ENCODE results near the gene TTF2. TPM values are rescaled to one million over a fixed set of nuclear protein-coding genes. Genes with fewer than 3 reads are reported as not detected.

The TTF2 gene
- total and polyA plus RNA-seq, 9 of the 15 experiments (the other 6 are each of a cell fraction or from before 2014, with no cell fraction given): 9.4 to 71.1 (median 42.1) TPM

DNA sequence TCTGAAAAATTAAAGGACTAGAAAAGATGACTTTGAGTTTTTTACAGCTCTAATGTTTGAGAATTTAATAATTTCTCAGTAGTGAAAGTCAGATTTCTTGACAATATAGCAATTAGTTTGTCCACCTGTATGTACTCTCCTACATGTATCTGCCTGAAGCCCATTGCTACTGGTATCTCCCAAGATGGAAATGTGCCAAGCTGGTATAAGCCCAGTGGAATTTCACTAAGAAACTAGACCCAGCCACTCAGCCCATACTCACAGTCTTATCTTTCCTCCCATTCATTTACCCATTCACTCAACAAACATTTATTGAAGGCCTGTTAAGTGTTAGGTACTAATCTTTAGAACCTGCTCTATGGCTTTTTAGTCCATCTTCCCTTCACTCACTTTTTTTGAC is 83.0 kb downstream of the TTF2 start:
- Histone ChIP-seq H3K27me3 (ENCODE audit: control insufficient read depth in 2 of 2, insufficient read depth in 2 of 2, low read length in 2 of 2) (peaks cover 14 to 21% of the 10 kb centered on the region in 2 experiments; a peak in 3 of 5 replicates), H3K79me2 (ENCODE audit: control insufficient read depth, insufficient read depth, low read length) (no peaks in the 10 kb centered on the region), H3K9me3 (replicated peaks; ENCODE audit: control insufficient read depth, insufficient read depth, low read depth, low read length) (no peaks in the 10 kb centered on the region), H4K20me1 (replicated peaks; ENCODE audit: control insufficient read depth, insufficient read depth, low read length) (no peaks in the 10 kb centered on the region), H3K36me3 (ENCODE audit: control insufficient read depth, insufficient read depth, low read length) (no peaks in the 10 kb centered on the region), H3K27ac (ENCODE audit: extremely low read depth, low read depth, low read length) (no peak overlapping the region), H3K9ac (ENCODE audit: insufficient read depth in 1 of 2, low read depth in 2 of 2, low read length in 2 of 2) (no peak overlapping the region), H2AFZ (ENCODE audit: low read depth, low read length) (no peak overlapping the region), H3K4me2 (ENCODE audit: insufficient read depth, low read length) (no peak overlapping the region), H3K9me1 (ENCODE audit: control insufficient read depth, insufficient read depth, low read length) (no peaks in the 10 kb centered on the region), H3K4me3 (no peak overlapping the region), H3K4me1 (replicated peaks in 1 of 2; ENCODE audit: control insufficient read depth in 2 of 2, insufficient read depth in 2 of 2, low read length in 2 of 2) (no peaks in the 10 kb centered on the region)
- in situ Hi-C loops (cut with MboI): no loop called here
- ChIA-PET CTCF (ENCODE audit: low intra/inter-chr PET ratio) (no interaction called here), POLR2A (no interaction called here)
- FAIRE-seq (no peak), ATAC-seq (no peak), DNase-seq (ENCODE audit: extremely low read depth in 1 of 4, low spot score in 3 of 4) (no peak)
- no TSS peak for BruUV-seq (replicated peaks)
- intact Hi-C loops (cut with micrococcal nuclease): no loop called here
- TF ChIP-seq ZNF197 (CRISPR knock-in tag; IDR thresholded peaks at IDR 0.05; ENCODE audit: low read depth) (no peak), BDP1 (IDR thresholded peaks at IDR 0.05; ENCODE audit: insufficient read depth, insufficient read length) (no peak), L3MBTL2 (IDR thresholded peaks at IDR 0.05) (no peak), NR2F6 (CRISPR knock-in tag; IDR thresholded peaks at IDR 0.05) (no peak), FOSL1 (tag; conservative IDR thresholded peaks at IDR 0.05) (no peak), ZNF175 (CRISPR knock-in tag; IDR thresholded peaks at IDR 0.05; ENCODE audit: low read depth) (no peak), SIRT6 (IDR thresholded peaks at IDR 0.05; ENCODE audit: low read depth, low read length) (no peak), NBN (IDR thresholded peaks at IDR 0.05; ENCODE audit: low read depth) (no peak), KLF1 (tag; IDR thresholded peaks at IDR 0.05) (no peak), ZNF589 (CRISPR knock-in tag; IDR thresholded peaks at IDR 0.05; ENCODE audit: low read depth) (no peak), EHMT2 (IDR thresholded peaks at IDR 0.05) (no peak), THRAP3 (IDR thresholded peaks at IDR 0.05; ENCODE audit: borderline replicate concordance) (no peak)
- TF ChIP-seq, protein P1, sequence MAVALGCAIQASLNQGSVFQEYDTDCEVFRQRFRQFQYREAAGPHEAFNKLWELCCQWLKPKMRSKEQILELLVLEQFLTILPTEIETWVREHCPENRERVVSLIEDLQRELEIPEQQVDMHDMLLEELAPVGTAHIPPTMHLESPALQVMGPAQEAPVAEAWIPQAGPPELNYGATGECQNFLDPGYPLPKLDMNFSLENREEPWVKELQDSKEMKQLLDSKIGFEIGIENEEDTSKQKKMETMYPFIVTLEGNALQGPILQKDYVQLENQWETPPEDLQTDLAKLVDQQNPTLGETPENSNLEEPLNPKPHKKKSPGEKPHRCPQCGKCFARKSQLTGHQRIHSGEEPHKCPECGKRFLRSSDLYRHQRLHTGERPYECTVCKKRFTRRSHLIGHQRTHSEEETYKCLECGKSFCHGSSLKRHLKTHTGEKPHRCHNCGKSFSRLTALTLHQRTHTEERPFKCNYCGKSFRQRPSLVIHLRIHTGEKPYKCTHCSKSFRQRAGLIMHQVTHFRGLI (CRISPR knock-in tag; IDR thresholded peaks at IDR 0.05): no peak
- TF ChIP-seq, protein P2, sequence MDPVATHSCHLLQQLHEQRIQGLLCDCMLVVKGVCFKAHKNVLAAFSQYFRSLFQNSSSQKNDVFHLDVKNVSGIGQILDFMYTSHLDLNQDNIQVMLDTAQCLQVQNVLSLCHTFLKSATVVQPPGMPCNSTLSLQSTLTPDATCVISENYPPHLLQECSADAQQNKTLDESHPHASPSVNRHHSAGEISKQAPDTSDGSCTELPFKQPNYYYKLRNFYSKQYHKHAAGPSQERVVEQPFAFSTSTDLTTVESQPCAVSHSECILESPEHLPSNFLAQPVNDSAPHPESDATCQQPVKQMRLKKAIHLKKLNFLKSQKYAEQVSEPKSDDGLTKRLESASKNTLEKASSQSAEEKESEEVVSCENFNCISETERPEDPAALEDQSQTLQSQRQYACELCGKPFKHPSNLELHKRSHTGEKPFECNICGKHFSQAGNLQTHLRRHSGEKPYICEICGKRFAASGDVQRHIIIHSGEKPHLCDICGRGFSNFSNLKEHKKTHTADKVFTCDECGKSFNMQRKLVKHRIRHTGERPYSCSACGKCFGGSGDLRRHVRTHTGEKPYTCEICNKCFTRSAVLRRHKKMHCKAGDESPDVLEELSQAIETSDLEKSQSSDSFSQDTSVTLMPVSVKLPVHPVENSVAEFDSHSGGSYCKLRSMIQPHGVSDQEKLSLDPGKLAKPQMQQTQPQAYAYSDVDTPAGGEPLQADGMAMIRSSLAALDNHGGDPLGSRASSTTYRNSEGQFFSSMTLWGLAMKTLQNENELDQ (CRISPR knock-in tag; IDR thresholded peaks at IDR 0.05; ENCODE audit: borderline replicate concordance): no peak
- TF ChIP-seq, protein P3, sequence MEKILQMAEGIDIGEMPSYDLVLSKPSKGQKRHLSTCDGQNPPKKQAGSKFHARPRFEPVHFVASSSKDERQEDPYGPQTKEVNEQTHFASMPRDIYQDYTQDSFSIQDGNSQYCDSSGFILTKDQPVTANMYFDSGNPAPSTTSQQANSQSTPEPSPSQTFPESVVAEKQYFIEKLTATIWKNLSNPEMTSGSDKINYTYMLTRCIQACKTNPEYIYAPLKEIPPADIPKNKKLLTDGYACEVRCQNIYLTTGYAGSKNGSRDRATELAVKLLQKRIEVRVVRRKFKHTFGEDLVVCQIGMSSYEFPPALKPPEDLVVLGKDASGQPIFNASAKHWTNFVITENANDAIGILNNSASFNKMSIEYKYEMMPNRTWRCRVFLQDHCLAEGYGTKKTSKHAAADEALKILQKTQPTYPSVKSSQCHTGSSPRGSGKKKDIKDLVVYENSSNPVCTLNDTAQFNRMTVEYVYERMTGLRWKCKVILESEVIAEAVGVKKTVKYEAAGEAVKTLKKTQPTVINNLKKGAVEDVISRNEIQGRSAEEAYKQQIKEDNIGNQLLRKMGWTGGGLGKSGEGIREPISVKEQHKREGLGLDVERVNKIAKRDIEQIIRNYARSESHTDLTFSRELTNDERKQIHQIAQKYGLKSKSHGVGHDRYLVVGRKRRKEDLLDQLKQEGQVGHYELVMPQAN (IDR thresholded peaks at IDR 0.05; ENCODE audit: borderline replicate concordance): no peak
- TF ChIP-seq, protein P4, sequence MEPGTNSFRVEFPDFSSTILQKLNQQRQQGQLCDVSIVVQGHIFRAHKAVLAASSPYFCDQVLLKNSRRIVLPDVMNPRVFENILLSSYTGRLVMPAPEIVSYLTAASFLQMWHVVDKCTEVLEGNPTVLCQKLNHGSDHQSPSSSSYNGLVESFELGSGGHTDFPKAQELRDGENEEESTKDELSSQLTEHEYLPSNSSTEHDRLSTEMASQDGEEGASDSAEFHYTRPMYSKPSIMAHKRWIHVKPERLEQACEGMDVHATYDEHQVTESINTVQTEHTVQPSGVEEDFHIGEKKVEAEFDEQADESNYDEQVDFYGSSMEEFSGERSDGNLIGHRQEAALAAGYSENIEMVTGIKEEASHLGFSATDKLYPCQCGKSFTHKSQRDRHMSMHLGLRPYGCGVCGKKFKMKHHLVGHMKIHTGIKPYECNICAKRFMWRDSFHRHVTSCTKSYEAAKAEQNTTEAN (CRISPR knock-in tag; IDR thresholded peaks at IDR 0.05): no peak
- TF ChIP-seq, protein P5, sequence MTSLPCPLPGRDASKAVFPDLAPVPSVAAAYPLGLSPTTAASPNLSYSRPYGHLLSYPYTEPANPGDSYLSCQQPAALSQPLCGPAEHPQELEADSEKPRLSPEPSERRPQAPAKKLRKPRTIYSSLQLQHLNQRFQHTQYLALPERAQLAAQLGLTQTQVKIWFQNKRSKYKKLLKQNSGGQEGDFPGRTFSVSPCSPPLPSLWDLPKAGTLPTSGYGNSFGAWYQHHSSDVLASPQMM (CRISPR knock-in tag; IDR thresholded peaks at IDR 0.05): no peak

Measured in K562 (cell line).